T-helper 1 cell treated with Interleukin-12 subunit alpha and Interleukin-12 subunit beta and Interleukin-4 antibody, amounts not matched to agents 30 μg/mL and 1 μg/mL, for 36 hours (primary cell): Measurements from ENCODE around the gene SLAMF7.
"Not testable (repeated sequence)": the region's sequence is repeated elsewhere in the genome, so short reads cannot be mapped to it uniquely, and the experiment has no call there.

Source experiments
- H3K27ac Mint-ChIP-seq: one replicate; pipeline ENCODE4 v1.8.0; 2021; ENCODE audit warnings: mild to moderate bottlenecking, mixed read lengths
- H3K27me3 Mint-ChIP-seq: one replicate; pipeline ENCODE4 v1.8.0; 2021; ENCODE audit warnings: low read depth, mixed read lengths
- H3K36me3 Mint-ChIP-seq: one replicate; pipeline ENCODE4 v1.8.0; 2021; ENCODE audit warnings: low read depth, mixed read lengths
- H3K4me1 Mint-ChIP-seq: one replicate; pipeline ENCODE4 v1.8.0; 2021; ENCODE audit warnings: low read depth, mixed read lengths
- H3K4me3 Mint-ChIP-seq: one replicate; pipeline ENCODE4 v1.8.0; 2021; ENCODE audit warnings: mild to moderate bottlenecking, moderate library complexity, mixed read lengths
- H3K9me3 Mint-ChIP-seq: one replicate; pipeline ENCODE4 v1.8.0; 2021; ENCODE audit warnings: mixed read lengths

SLAMF7 gene

GRCh38 chr1:160739098-160739511, at the start of gene SLAMF7:
Gene SLAMF7 (plus strand): TSS chr1:160739247. CDS start chr1:160739302, 55 bp downstream.
- H3K4me1 Mint-ChIP-seq, result peaks cover 60% of the 10 kb centered on the region
- H3K4me3 Mint-ChIP-seq, result peak within 1 kb of the TSS; percentile 92
- H3K27ac Mint-ChIP-seq, result peak within 1 kb of the TSS; percentile 93
- H3K36me3 Mint-ChIP-seq, result peaks cover 39% of the 10 kb centered on the region
- peaks cover 35% of the 10 kb centered on the region for H3K9me3 Mint-ChIP-seq
- H3K27me3 Mint-ChIP-seq, result no peaks in the 10 kb centered on the region

GRCh38 chr1:160692390-160692789, 46.7 kb upstream of the SLAMF7 start:
- Mint-ChIP-seq H3K36me3 (peaks cover 29% of the 10 kb centered on the region), H3K4me1 (peaks cover 62% of the 10 kb centered on the region)
- not testable (repeated sequence) for H3K4me3 Mint-ChIP-seq, H3K27ac Mint-ChIP-seq, H3K27me3 Mint-ChIP-seq, H3K9me3 Mint-ChIP-seq

- peaks cover 45% of the 10 kb centered on the region for H3K36me3 Mint-ChIP-seq
- peaks cover 67% of the 10 kb centered on the region for H3K4me1 Mint-ChIP-seq
- H3K27ac Mint-ChIP-seq, result peak overlapping the region; percentile 49
- peak overlapping the region; percentile 21 for H3K4me3 Mint-ChIP-seq
- H3K27me3 Mint-ChIP-seq, result no peaks in the 10 kb centered on the region
- no peaks in the 10 kb centered on the region for H3K9me3 Mint-ChIP-seq
Measured at GRCh38 chr1:160702100-160702499, 36.9 kb upstream of the SLAMF7 start.

- peaks cover 42% of the 10 kb centered on the region for H3K36me3 Mint-ChIP-seq
- no peaks in the 10 kb centered on the region for H3K27me3 Mint-ChIP-seq
- H3K27ac Mint-ChIP-seq, result peak overlapping the region; percentile 11
- no peaks in the 10 kb centered on the region for H3K9me3 Mint-ChIP-seq
- H3K4me3 Mint-ChIP-seq, result peak overlapping the region; percentile 15
- H3K4me1 Mint-ChIP-seq, result peaks cover 53% of the 10 kb centered on the region
Measured at GRCh38 chr1:160704250-160704649, 34.8 kb upstream of the SLAMF7 start.

GRCh38 chr1:160705212-160705621, 33.8 kb upstream of the SLAMF7 start:
- Mint-ChIP-seq H3K4me3 (peak overlapping the region; percentile 69), H3K36me3 (peaks cover 42% of the 10 kb centered on the region), H3K4me1 (peaks cover 49% of the 10 kb centered on the region), H3K27ac (peak overlapping the region; percentile 79)
- not testable (repeated sequence) for H3K9me3 Mint-ChIP-seq, H3K27me3 Mint-ChIP-seq

- Mint-ChIP-seq H3K4me3 (peak overlapping the region; percentile 69), H3K4me1 (peaks cover 46% of the 10 kb centered on the region), H3K27me3 (no peaks in the 10 kb centered on the region), H3K36me3 (peaks cover 45% of the 10 kb centered on the region), H3K27ac (peak overlapping the region; percentile 79), H3K9me3 (no peaks in the 10 kb centered on the region)
Measured at GRCh38 chr1:160705742-160706141, 33.3 kb upstream of the SLAMF7 start.

GRCh38 chr1:160706526-160707235, 32.4 kb upstream of the SLAMF7 start:
- Mint-ChIP-seq H3K4me3 (no peak overlapping the region), H3K4me1 (peaks cover 41% of the 10 kb centered on the region), H3K36me3 (peaks cover 45% of the 10 kb centered on the region), H3K9me3 (no peaks in the 10 kb centered on the region), H3K27me3 (no peaks in the 10 kb centered on the region), H3K27ac (no peak overlapping the region)

GRCh38 chr1:160707236-160708064, 31.6 kb upstream of the SLAMF7 start:
- no peaks in the 10 kb centered on the region for H3K9me3 Mint-ChIP-seq
- no peak overlapping the region for H3K27ac Mint-ChIP-seq
- H3K36me3 Mint-ChIP-seq, result peaks cover 41% of the 10 kb centered on the region
- peaks cover 41% of the 10 kb centered on the region for H3K4me1 Mint-ChIP-seq
- no peaks in the 10 kb centered on the region for H3K27me3 Mint-ChIP-seq
- H3K4me3 Mint-ChIP-seq, result no peak overlapping the region

- H3K36me3 Mint-ChIP-seq, result peaks cover 38% of the 10 kb centered on the region
Measured at GRCh38 chr1:160708118-160708517, 30.9 kb upstream of the SLAMF7 start.

GRCh38 chr1:160708801-160709200, 30.2 kb upstream of the SLAMF7 start:
- H3K4me1 Mint-ChIP-seq, result peaks cover 39% of the 10 kb centered on the region
- H3K9me3 Mint-ChIP-seq, result no peaks in the 10 kb centered on the region
- no peak overlapping the region for H3K27ac Mint-ChIP-seq
- H3K36me3 Mint-ChIP-seq, result peaks cover 31% of the 10 kb centered on the region
- no peak overlapping the region for H3K4me3 Mint-ChIP-seq
- H3K27me3 Mint-ChIP-seq, result no peaks in the 10 kb centered on the region

More at GRCh38 chr1:160708118-160708517, 30.9 kb upstream of the SLAMF7 start:
- H3K9me3 Mint-ChIP-seq, result no peaks in the 10 kb centered on the region
- H3K4me1 Mint-ChIP-seq, result peaks cover 43% of the 10 kb centered on the region
- H3K4me3 Mint-ChIP-seq, result no peak overlapping the region
- no peaks in the 10 kb centered on the region for H3K27me3 Mint-ChIP-seq
- no peak overlapping the region for H3K27ac Mint-ChIP-seq

GRCh38 chr1:160709715-160710114, 29.3 kb upstream of the SLAMF7 start:
- no peaks in the 10 kb centered on the region for H3K27me3 Mint-ChIP-seq
- H3K27ac Mint-ChIP-seq, result no peak overlapping the region
- H3K9me3 Mint-ChIP-seq, result no peaks in the 10 kb centered on the region
- peaks cover 30% of the 10 kb centered on the region for H3K4me1 Mint-ChIP-seq
- peaks cover 25% of the 10 kb centered on the region for H3K36me3 Mint-ChIP-seq
- H3K4me3 Mint-ChIP-seq, result no peak overlapping the region

- Mint-ChIP-seq H3K27ac (no peak overlapping the region), H3K36me3 (peaks cover 18% of the 10 kb centered on the region), H3K27me3 (no peaks in the 10 kb centered on the region), H3K9me3 (no peaks in the 10 kb centered on the region), H3K4me3 (no peak overlapping the region), H3K4me1 (peaks cover 25% of the 10 kb centered on the region)
Measured at GRCh38 chr1:160710517-160711252, 28.4 kb upstream of the SLAMF7 start.

GRCh38 chr1:160711276-160711601, 27.8 kb upstream of the SLAMF7 start:
- no peaks in the 10 kb centered on the region for H3K27me3 Mint-ChIP-seq
- H3K9me3 Mint-ChIP-seq, result no peaks in the 10 kb centered on the region
- peaks cover 14% of the 10 kb centered on the region for H3K36me3 Mint-ChIP-seq
- H3K27ac Mint-ChIP-seq, result no peak overlapping the region
- H3K4me3 Mint-ChIP-seq, result no peak overlapping the region
- peaks cover 24% of the 10 kb centered on the region for H3K4me1 Mint-ChIP-seq

- no peaks in the 10 kb centered on the region for H3K9me3 Mint-ChIP-seq
- H3K27ac Mint-ChIP-seq, result no peak within 1 kb of the TSS
- H3K27me3 Mint-ChIP-seq, result no peaks in the 10 kb centered on the region
- no peak within 1 kb of the TSS for H3K4me3 Mint-ChIP-seq
- H3K36me3 Mint-ChIP-seq, result peaks cover 8% of the 10 kb centered on the region
- H3K4me1 Mint-ChIP-seq, result peaks cover 27% of the 10 kb centered on the region
Measured at GRCh38 chr1:160711602-160712311, 27.3 kb upstream of the SLAMF7 start, which contains the start of gene CD48. Gene CD48 (minus strand): TSS chr1:160711822. CDS start chr1:160711763, 59 bp downstream.
